Spleen (tissue), 7 donors: ENCODE data around the gene LIN7C.

Experiments used
- POLR2A ChIP-seq, 3 donors: fragments of 450-650 bp; IDR thresholded peaks; one replicate each; pipeline ENCODE4 v1.5.1; 2017; ENCODE audit warnings: antibody characterized with exemption in 3 of 3, mild to moderate bottlenecking in 1 of 3
- TF ChIP-seq, protein P1 (sequence below), 11 experiments: fragments of 200-600 bp in 7 of 11; fragments of 450-650 bp in 4 of 11; sonication (generic) in 4 of 11; IDR thresholded peaks in 8 of 11; conservative IDR thresholded peaks in 3 of 11; 1 replicate in 7 of 11; 2 replicates in 4 of 11; pipeline versions ENCODE4 v1.4.0 to v1.8.0; 2016 to 2021; ENCODE audit warnings: antibody characterized with exemption in 11 of 11, inconsistent platforms in 4 of 11, mild to moderate bottlenecking in 1 of 11
- donor health status: DM: no; HTN: no; CAD: no; lungs with moderate emphysema.
- donor health status: DM: no; HTN: no; CAD: no.
- donor health status: DM: no; HTN: no; CAD: no.

DNA sequence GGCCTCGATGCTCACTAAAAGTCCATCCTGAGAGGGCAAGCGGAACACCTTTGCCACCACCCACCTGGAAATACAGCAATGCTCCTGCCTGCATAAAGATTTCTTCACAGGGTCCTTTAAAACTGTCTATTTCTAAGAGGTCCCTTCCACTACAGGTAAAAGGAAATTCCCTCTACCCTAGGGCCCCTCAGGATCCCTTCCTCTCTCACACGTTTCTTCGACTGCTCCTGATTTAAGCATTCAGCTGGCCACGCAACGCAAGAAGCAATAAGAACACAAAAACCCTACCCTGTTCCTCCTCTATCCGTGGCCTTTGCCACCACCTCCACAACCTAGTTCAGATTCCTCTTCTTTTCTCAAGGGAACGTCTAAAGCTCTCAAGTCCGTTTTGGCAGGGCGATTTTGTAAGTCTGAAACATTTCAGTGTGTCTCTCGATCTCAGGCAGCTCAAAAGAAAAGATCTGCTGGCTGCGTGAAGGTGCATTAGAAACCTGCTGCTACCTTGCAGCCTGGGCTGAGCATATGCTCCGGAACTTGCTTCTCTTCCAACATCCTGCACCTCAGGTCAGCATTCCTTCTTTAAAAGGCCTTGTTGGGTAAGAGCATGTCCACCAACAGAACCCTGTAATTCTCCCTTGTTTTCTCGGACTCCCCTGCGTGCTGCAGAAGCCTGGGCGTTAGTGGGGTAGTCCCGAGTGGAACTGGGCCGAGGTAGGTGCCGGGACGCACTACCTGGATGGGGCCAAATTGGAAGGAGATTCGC lies 35.6 kb downstream of the LIN7C start:
- TF ChIP-seq POLR2A (IDR thresholded peaks at IDR 0.05) = no peak
- TF ChIP-seq, protein P1, sequence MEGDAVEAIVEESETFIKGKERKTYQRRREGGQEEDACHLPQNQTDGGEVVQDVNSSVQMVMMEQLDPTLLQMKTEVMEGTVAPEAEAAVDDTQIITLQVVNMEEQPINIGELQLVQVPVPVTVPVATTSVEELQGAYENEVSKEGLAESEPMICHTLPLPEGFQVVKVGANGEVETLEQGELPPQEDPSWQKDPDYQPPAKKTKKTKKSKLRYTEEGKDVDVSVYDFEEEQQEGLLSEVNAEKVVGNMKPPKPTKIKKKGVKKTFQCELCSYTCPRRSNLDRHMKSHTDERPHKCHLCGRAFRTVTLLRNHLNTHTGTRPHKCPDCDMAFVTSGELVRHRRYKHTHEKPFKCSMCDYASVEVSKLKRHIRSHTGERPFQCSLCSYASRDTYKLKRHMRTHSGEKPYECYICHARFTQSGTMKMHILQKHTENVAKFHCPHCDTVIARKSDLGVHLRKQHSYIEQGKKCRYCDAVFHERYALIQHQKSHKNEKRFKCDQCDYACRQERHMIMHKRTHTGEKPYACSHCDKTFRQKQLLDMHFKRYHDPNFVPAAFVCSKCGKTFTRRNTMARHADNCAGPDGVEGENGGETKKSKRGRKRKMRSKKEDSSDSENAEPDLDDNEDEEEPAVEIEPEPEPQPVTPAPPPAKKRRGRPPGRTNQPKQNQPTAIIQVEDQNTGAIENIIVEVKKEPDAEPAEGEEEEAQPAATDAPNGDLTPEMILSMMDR (IDR thresholded peaks at IDR 0.05 in 8 of 11, conservative IDR thresholded peaks at IDR 0.05 in 3 of 11) = no peak
